ENCODE measurements around the gene IRX4. TPM values are rescaled to one million over a fixed set of nuclear protein-coding genes. Genes with fewer than 3 reads are reported as not detected.

The IRX4 gene
- total RNA-seq, 3 donors from 2014 or later, result not detected

GRCh38 chr5:1897386-1897785, 14.7 kb upstream of the IRX4 start:
- intact Hi-C loops (cut with DNase I, micrococcal nuclease), result no loop called here

GRCh38 chr5:1896602-1897376, 14.1 kb upstream of the IRX4 start:
- TF ChIP-seq CTCF (IDR thresholded peaks at IDR 0.05), result no peak
- no peak overlapping the region for H3K4me3 ChIP-seq
- ATAC-seq (no peak), DNase-seq (no peak)
- H3K36me3 ChIP-seq (ENCODE audit: low read depth), result no peaks in the 10 kb centered on the region
- intact Hi-C loops (cut with DNase I, micrococcal nuclease), result no loop called here
- no peaks in the 10 kb centered on the region for H3K4me1 ChIP-seq (ENCODE audit: low read depth)
- no peaks in the 10 kb centered on the region for H3K9me3 ChIP-seq

More at GRCh38 chr5:1897386-1897785, 14.7 kb upstream of the IRX4 start:
- no peak for TF ChIP-seq CTCF (IDR thresholded peaks at IDR 0.05)
- DNase-seq (peak in 1 of 3 donors; percentile 29), ATAC-seq (no peak)
- H3K9me3 ChIP-seq, result no peaks in the 10 kb centered on the region
- no peaks in the 10 kb centered on the region for H3K4me1 ChIP-seq (ENCODE audit: low read depth)
- H3K36me3 ChIP-seq (ENCODE audit: low read depth), result no peaks in the 10 kb centered on the region
- H3K4me3 ChIP-seq, result no peak overlapping the region

DNA sequence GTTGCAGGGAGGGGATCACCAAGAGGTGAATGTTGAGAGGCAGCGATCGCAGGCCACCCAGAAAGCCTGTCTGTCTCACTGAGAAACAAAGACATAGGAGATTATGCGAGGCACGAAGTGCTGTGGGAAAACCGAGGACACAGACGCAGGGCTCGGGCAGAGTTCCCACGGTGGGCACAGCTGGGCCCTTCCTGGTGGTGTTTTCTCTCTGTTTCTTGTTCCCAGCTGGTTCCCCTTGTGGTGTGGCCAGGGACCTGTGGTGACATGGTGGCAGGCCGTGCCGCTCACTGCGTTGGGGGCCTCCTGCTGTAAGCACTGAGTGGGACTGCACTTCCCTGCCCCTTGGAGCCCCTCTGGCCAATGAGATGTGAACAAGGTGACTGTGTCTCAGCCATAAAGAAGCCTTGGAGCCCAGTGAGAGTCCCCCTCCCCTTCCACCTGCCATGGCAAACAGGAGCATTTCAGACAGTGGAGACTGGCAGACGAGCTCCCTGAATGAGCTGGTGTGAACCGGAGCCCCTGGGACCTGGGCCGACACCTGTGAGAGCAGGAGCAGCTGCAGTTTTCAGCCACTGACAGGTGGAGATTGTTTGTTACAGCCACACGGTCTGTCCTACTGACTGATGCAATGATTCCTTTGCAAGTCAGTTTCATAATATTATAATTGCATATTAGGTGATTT, 13.2 kb upstream of the IRX4 start:
- ATAC-seq (no peak), DNase-seq (no peak)
- intact Hi-C loops (cut with DNase I, micrococcal nuclease), result no loop called here
- Histone ChIP-seq H3K4me3 (no peak overlapping the region), H3K36me3 (ENCODE audit: low read depth) (no peaks in the 10 kb centered on the region), H3K9me3 (no peaks in the 10 kb centered on the region), H3K4me1 (ENCODE audit: low read depth) (no peaks in the 10 kb centered on the region)
- TF ChIP-seq CTCF (IDR thresholded peaks at IDR 0.05), result no peak

DNA sequence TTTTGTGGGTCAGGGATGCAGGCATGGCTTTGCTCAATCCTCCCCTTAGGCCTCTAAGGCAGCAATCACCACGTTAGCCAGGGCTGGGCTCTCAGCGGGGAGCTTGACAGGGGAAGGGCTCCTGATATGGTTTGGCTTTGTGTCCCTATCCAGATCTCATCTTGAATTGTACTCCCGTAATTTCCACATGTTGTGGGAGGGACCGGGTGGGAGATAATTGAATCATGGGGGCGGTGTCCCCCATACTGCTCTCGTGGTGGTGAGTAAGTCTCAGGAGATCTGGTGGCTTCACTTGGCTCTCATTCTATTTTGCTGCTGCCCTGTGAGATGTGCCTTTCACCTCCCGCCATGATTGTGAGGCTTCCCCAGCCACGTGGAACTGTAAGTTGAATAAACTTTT, 11.5 kb upstream of the IRX4 start:
- Histone ChIP-seq H3K9me3 (no peaks in the 10 kb centered on the region), H3K4me3 (no peak overlapping the region), H3K36me3 (ENCODE audit: low read depth) (no peaks in the 10 kb centered on the region), H3K4me1 (ENCODE audit: low read depth) (no peaks in the 10 kb centered on the region)
- DNase-seq (no peak), ATAC-seq (no peak)
- TF ChIP-seq CTCF (IDR thresholded peaks at IDR 0.05), result no peak
- intact Hi-C loops (cut with DNase I, micrococcal nuclease), result no loop called here

DNA sequence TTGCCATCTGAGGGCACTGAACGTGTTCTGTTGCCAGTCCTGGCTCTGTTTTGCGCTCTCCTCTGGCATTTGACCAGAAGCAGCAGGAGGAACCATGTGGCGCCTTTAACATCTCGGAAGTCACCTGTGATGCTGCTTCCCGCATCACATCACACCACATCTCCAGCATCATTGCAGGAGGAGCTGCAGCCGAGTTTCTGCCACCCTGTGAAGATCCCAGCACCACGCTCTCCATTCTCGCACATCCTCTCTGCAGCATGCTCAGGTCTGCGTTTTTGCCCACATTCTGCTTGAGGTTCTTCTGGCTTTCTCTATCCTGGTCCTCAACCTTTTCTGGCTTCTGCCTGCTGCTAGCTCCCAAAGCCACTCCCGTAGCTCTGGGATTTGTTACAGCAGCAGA, 11.0 kb upstream of the IRX4 start:
- TF ChIP-seq CTCF (IDR thresholded peaks at IDR 0.05), result no peak
- Histone ChIP-seq H3K36me3 (ENCODE audit: low read depth) (no peaks in the 10 kb centered on the region), H3K4me1 (ENCODE audit: low read depth) (no peaks in the 10 kb centered on the region), H3K9me3 (no peaks in the 10 kb centered on the region), H3K4me3 (no peak overlapping the region)
- DNase-seq, result no peak
- intact Hi-C loops (cut with DNase I, micrococcal nuclease), result no loop called here
- no peak for ATAC-seq

Data from mucosa of descending colon (tissue), 3 donors.